K562 (cell line): ENCODE measurements around the gene RESF1. TPM values are rescaled to one million over a fixed set of nuclear protein-coding genes. Genes with fewer than 3 reads are reported as not detected.

Source experiments
- ATAC-seq: fragments of 200-7000 bp; cut with Tn5 transposase; 3 replicates; pipeline ENCODE4 v1.9.1; 2020; ENCODE audit warnings: moderate library complexity
- BruUV-seq: library from RNA; stranded (reverse); fragments of 400-500 nt; replicated peaks from 2 replicates; lab custom pipeline; 2021; lab: Mats Ljungman, UMichigan
- CTCF ChIA-PET: fragments of 300-600 bp; formaldehyde crosslinking; extraction: SDS; loops from one replicate; lab custom pipeline; 2021; ENCODE audit warnings: low intra/inter-chr PET ratio; lab: Yijun Ruan, JAX
- POLR2A ChIA-PET: fragments of 300-600, 350-650 bp; sonication (Branson Sonifier 250); formaldehyde crosslinking; extraction: SDS; loops from one replicate; lab custom pipeline; 2021; ENCODE audit warnings: antibody characterized with exemption, inconsistent platforms; lab: Yijun Ruan, JAX
- DNase-seq, 4 experiments: peaks; one replicate each; pipeline versions ENCODE4 v3.0.0 to v3.0.0-alpha.2; 2011 to 2018; ENCODE audit warnings: low spot score in 3 of 4, mixed read lengths in 3 of 4; ENCODE audit errors: extremely low read depth in 1 of 4
- FAIRE-seq: peaks from 2 replicates; lab custom pipeline; 2011; peaks lifted over from hg19 to GRCh38; lab: Jason Lieb, UNC
- H2AFZ ChIP-seq: 2 replicates; pipeline ENCODE4 v1.6.0; 2011; ENCODE audit warnings: low read depth, low read length, control low read depth, inconsistent platforms
- H3K27ac ChIP-seq: fragments of 200-600 bp; 3 replicates; pipeline ENCODE4 v1.8.0; 2011; ENCODE audit warnings: low read depth, mild to moderate bottlenecking, control low read depth, inconsistent platforms, low read length, moderate library complexity, mixed read lengths; ENCODE audit errors: extremely low read depth
- H3K27me3 ChIP-seq, 2 experiments: fragments of 300-600 bp in 1 of 2; 2 replicates in 1 of 2; 3 replicates in 1 of 2; pipeline versions ENCODE4 v1.6.0 to v1.8.0; 2011; ENCODE audit warnings: inconsistent platforms in 2 of 2, low read length in 2 of 2, mild to moderate bottlenecking in 1 of 2, mixed read lengths in 1 of 2, moderate library complexity in 1 of 2; ENCODE audit not compliant: control insufficient read depth in 2 of 2, insufficient read depth in 2 of 2
- H3K36me3 ChIP-seq: fragments of 300-600 bp; 3 replicates; pipeline ENCODE4 v1.8.0; 2011; ENCODE audit warnings: mild to moderate bottlenecking, low read length, inconsistent platforms; ENCODE audit not compliant: control insufficient read depth, insufficient read depth
- H3K4me1 ChIP-seq, 2 experiments: fragments of 200-600 bp in 1 of 2; replicated peaks in 1 of 2; 2 replicates in 1 of 2; 3 replicates in 1 of 2; pipeline versions ENCODE4 v1.5.1 to v1.8.0; 2011; ENCODE audit warnings: inconsistent platforms in 2 of 2, low read length in 2 of 2, mild to moderate bottlenecking in 1 of 2, mixed read lengths in 1 of 2, moderate library complexity in 1 of 2; ENCODE audit not compliant: control insufficient read depth in 2 of 2, insufficient read depth in 2 of 2
- H3K4me2 ChIP-seq: 2 replicates; pipeline ENCODE4 v1.6.1; 2011; ENCODE audit warnings: low read length, control low read depth, inconsistent platforms, mixed read lengths; ENCODE audit not compliant: insufficient read depth
- H3K4me3 ChIP-seq: fragments of 200-600 bp; sonication (generic), shearing (Covaris generic); 2 replicates; pipeline ENCODE4 v1.5.1; 2016; ENCODE audit warnings: control low read depth, inconsistent platforms
- H3K79me2 ChIP-seq: fragments of 200-600 bp; 3 replicates; pipeline ENCODE4 v1.8.0; 2011; ENCODE audit warnings: low read length, inconsistent platforms; ENCODE audit not compliant: control insufficient read depth, insufficient read depth
- H3K9ac ChIP-seq, 2 experiments: 2 replicates each; pipeline versions ENCODE4 v1.6.0 to v1.6.1; 2011; ENCODE audit warnings: low read depth in 2 of 2, low read length in 2 of 2, control low read depth in 1 of 2, inconsistent platforms in 1 of 2, mild to moderate bottlenecking in 1 of 2, mixed read lengths in 1 of 2; ENCODE audit not compliant: insufficient read depth in 1 of 2
- H3K9me1 ChIP-seq: one replicate; pipeline ENCODE4 v1.6.0; 2011; ENCODE audit warnings: inconsistent platforms, mild to moderate bottlenecking, low read length, moderate library complexity; ENCODE audit not compliant: control insufficient read depth, insufficient read depth
- H3K9me3 ChIP-seq: replicated peaks from 2 replicates; pipeline ENCODE4 v1.5.1; 2011; ENCODE audit warnings: low read depth, low read length, inconsistent platforms; ENCODE audit not compliant: control insufficient read depth, insufficient read depth
- H4K20me1 ChIP-seq: replicated peaks from 2 replicates; pipeline ENCODE4 v1.6.1; 2011; ENCODE audit warnings: low read length, inconsistent platforms, mixed read lengths; ENCODE audit not compliant: control insufficient read depth, insufficient read depth
- KDM4B ChIP-seq, 2 experiments: fragments of 450-650 bp in 1 of 2; sonication (generic) in 1 of 2; IDR thresholded peaks; 2 replicates each; pipeline ENCODE4 v1.6.1; 2016 to 2017; ENCODE audit warnings: borderline replicate concordance in 2 of 2, antibody characterized with exemption in 1 of 2, low read depth in 1 of 2, mild to moderate bottlenecking in 1 of 2
- MTA1 ChIP-seq: fragments of 450-650 bp; IDR thresholded peaks from 2 replicates; pipeline ENCODE4 v1.6.1; 2017; ENCODE audit warnings: borderline replicate concordance
- NFRKB ChIP-seq: fragments of 450-650 bp; IDR thresholded peaks from 2 replicates; pipeline ENCODE4 v1.6.1; 2016; ENCODE audit warnings: low read depth
- NONO ChIP-seq, 2 experiments: fragments of 200-400 bp in 1 of 2; fragments of 450-650 bp in 1 of 2; formaldehyde crosslinking in 1 of 2; IDR thresholded peaks; 2 replicates each; pipeline ENCODE4 v1.6.1; 2017; ENCODE audit warnings: low read depth in 2 of 2, mild to moderate bottlenecking in 2 of 2, moderate library complexity in 2 of 2, low read length in 1 of 2
- PHF21A ChIP-seq: fragments of 450-650 bp; IDR thresholded peaks from 2 replicates; pipeline ENCODE4 v1.6.1; 2017; ENCODE audit warnings: low read depth, borderline replicate concordance
- TAF7 ChIP-seq: fragments of 450-650 bp; IDR thresholded peaks from 2 replicates; pipeline ENCODE4 v1.6.1; 2016; ENCODE audit warnings: missing genetic modification characterization, missing compliant biosample characterization
- ZFP1 ChIP-seq: fragments of 450-650 bp; formaldehyde crosslinking; IDR thresholded peaks from 2 replicates; pipeline ENCODE4 v1.4.0; 2020; ENCODE audit warnings: mild to moderate bottlenecking, mixed read lengths
- ZNF217 ChIP-seq: sonication (generic); formaldehyde crosslinking; IDR thresholded peaks from 2 replicates; pipeline ENCODE4 v1.8.0; 2022; ENCODE audit warnings: mild to moderate bottlenecking, missing genetic modification reagents
- WGBS: fragments of 100-300 bp; shearing (Covaris generic); methylation state at CpG from one replicate; pipeline ENCODE4 v1.1.6; 2016; ENCODE audit warnings: low coverage, mixed read lengths; ENCODE audit not compliant: insufficient coverage; ENCODE audit errors: missing lambda C conversion rate; 5-methylcytosine and 5-hydroxymethylcytosine counted together
- in situ Hi-C: fragments of 300-500 bp; cut with MboI; formaldehyde crosslinking; loops from 4 replicates; pipeline ENCODE4 v1.15.0; 2018; ENCODE audit warnings: inconsistent platforms, mixed read lengths
- intact Hi-C: fragments of 100-400 bp; cut with micrococcal nuclease; formaldehyde crosslinking; loops from 2 replicates; pipeline ENCODE4 v1.14.2; 2022
- polyA plus RNA-seq, 8 experiments: library from polyadenylated mRNA; depleted of rRNA in 4 of 8; stranded (reverse) in 5 of 8; unstranded in 3 of 8; fragments of >200 nt; fragmentation: Nextera tagmentation in 2 of 8; fragmentation: Illumina TruSeq in 1 of 8; extraction: Ambion mirVana in 2 of 8; extraction: Trizol in 1 of 8; gene quantifications; 2 replicates each; pipeline versions ENCODE4 v1.2.1 to v1.2.3, GENCODE V29; 2011 to 2014; ENCODE audit warnings: inconsistent platforms in 1 of 8, missing spikeins in 1 of 8
- total RNA-seq, 7 experiments: library from RNA; depleted of rRNA in 6 of 7; stranded (reverse); fragments of >200 nt in 6 of 7; fragmentation: Illumina TruSeq in 2 of 7; extraction: Trizol in 2 of 7; gene quantifications; 2 replicates each; pipeline versions ENCODE4 v1.2.1 to v1.2.3, GENCODE V29; 2011 to 2021; ENCODE audit warnings: low replicate concordance in 1 of 7
- TF ChIP-seq, protein P1 (sequence below): fragments of 450-650 bp; IDR thresholded peaks from 2 replicates; pipeline ENCODE4 v1.7.0; 2016; ENCODE audit warnings: borderline replicate concordance
- TF ChIP-seq, protein P2 (sequence below): fragments of 250-450 bp; sonication (Bioruptor Pico); IDR thresholded peaks from 2 replicates; pipeline ENCODE4 v1.5.1; 2021; ENCODE audit warnings: mild to moderate bottlenecking
- TF ChIP-seq, protein P3 (sequence below): fragments of 150-350 bp; IDR thresholded peaks from 2 replicates; pipeline ENCODE4 v1.6.1; 2014; ENCODE audit warnings: low read depth, mild to moderate bottlenecking, low read length, borderline replicate concordance
- TF ChIP-seq, protein P4 (sequence below): fragments of 450-650 bp; IDR thresholded peaks from 2 replicates; pipeline ENCODE4 v1.6.1; 2016; ENCODE audit warnings: missing biosample characterization, missing genetic modification characterization

The RESF1 gene
- total and polyA plus RNA-seq, 9 of the 15 experiments (the other 6 are each of a cell fraction or from before 2014, with no cell fraction given): 21.5 to 121 (median 53.6) TPM

DNA sequence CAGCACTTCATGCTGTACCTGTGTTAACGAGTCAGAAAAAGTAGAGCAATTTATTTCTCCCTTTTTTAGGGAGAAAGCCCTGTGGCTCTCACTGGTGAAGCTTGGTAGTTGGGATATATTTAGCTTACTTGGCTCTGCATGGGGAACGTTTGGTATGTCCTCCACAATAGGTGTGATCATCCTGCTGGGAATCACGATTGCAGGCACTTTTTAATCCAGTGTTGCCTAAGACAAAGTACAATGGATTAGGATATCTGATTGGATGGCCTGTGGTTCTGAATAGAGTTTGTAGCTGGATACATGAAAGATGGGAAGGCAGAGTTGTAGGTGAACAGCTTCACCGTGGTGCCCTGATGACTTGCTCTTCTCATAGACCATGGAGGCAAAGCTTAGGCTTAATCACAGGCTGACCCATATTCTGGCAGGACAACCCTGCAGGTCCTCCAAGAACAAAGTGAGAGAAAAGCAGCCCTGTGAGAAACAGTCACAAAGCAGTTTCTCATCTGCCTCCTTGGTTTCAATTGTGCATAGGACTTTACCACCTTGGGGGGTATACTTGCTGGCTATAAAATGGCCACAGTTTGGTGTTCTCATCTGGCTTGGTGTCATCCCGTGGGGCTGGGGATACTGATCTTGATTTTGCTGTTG lies 7.5 kb downstream of the RESF1 start:
- no peak for FAIRE-seq
- Histone ChIP-seq H3K4me3 (no peak overlapping the region), H3K36me3 (peaks cover 93% of the 10 kb centered on the region), H3K79me2 (peaks cover 96% of the 10 kb centered on the region), H2AFZ (no peak overlapping the region), H3K4me1 (peaks cover 3 to 13% of the 10 kb centered on the region in 2 experiments; a peak in 3 of 5 replicates), H3K27ac (no peak overlapping the region; the same call in 2 of the 3 replicates), H4K20me1 (no peaks in the 10 kb centered on the region), H3K9me3 (peaks cover 18% of the 10 kb centered on the region), H3K9me1 (no peaks in the 10 kb centered on the region), H3K4me2 (no peak overlapping the region), H3K27me3 (no peaks in the 10 kb centered on the region), H3K9ac (no peak overlapping the region)
- peak; percentile 33 for ATAC-seq
- DNase-seq: no peak
- POLR2A ChIA-PET: no interaction called here
- WGBS: 53% methylated on average over 5 of the region's 5 CpGs
- in situ Hi-C loops: no loop called here
- CTCF ChIA-PET: no interaction called here
- no TSS peak for BruUV-seq
- intact Hi-C loops: loop anchor here (10.0 kb wide), 1 partner anchor 312 kb away; the partner anchor contains the start of gene ETFBKMT
- TF ChIP-seq TAF7 (tag) (no peak), PHF21A (no peak), NFRKB (no peak), NONO (IDR thresholded peaks at IDR 0.05; ENCODE audit: low read depth in 2 of 2, low read length in 1 of 2) (no peak), ZNF217 (CRISPR knock-in tag) (no peak), KDM4B (IDR thresholded peaks at IDR 0.05; ENCODE audit: borderline replicate concordance in 2 of 2, low read depth in 1 of 2) (no peak), ZFP1 (CRISPR knock-in tag) (no peak), MTA1 (no peak)
- TF ChIP-seq, protein P1, sequence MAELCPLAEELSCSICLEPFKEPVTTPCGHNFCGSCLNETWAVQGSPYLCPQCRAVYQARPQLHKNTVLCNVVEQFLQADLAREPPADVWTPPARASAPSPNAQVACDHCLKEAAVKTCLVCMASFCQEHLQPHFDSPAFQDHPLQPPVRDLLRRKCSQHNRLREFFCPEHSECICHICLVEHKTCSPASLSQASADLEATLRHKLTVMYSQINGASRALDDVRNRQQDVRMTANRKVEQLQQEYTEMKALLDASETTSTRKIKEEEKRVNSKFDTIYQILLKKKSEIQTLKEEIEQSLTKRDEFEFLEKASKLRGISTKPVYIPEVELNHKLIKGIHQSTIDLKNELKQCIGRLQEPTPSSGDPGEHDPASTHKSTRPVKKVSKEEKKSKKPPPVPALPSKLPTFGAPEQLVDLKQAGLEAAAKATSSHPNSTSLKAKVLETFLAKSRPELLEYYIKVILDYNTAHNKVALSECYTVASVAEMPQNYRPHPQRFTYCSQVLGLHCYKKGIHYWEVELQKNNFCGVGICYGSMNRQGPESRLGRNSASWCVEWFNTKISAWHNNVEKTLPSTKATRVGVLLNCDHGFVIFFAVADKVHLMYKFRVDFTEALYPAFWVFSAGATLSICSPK: no peak
- TF ChIP-seq, protein P2, sequence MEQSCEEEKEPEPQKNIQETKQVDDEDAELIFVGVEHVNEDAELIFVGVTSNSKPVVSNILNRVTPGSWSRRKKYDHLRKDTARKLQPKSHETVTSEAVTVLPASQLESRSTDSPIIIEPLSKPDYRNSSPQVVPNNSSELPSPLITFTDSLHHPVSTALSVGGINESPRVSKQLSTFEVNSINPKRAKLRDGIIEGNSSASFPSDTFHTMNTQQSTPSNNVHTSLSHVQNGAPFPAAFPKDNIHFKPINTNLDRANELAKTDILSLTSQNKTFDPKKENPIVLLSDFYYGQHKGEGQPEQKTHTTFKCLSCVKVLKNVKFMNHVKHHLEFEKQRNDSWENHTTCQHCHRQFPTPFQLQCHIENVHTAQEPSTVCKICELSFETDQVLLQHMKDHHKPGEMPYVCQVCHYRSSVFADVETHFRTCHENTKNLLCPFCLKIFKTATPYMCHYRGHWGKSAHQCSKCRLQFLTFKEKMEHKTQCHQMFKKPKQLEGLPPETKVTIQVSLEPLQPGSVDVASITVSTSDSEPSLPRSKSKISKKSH (CRISPR knock-in tag): no peak
- TF ChIP-seq, protein P3, sequence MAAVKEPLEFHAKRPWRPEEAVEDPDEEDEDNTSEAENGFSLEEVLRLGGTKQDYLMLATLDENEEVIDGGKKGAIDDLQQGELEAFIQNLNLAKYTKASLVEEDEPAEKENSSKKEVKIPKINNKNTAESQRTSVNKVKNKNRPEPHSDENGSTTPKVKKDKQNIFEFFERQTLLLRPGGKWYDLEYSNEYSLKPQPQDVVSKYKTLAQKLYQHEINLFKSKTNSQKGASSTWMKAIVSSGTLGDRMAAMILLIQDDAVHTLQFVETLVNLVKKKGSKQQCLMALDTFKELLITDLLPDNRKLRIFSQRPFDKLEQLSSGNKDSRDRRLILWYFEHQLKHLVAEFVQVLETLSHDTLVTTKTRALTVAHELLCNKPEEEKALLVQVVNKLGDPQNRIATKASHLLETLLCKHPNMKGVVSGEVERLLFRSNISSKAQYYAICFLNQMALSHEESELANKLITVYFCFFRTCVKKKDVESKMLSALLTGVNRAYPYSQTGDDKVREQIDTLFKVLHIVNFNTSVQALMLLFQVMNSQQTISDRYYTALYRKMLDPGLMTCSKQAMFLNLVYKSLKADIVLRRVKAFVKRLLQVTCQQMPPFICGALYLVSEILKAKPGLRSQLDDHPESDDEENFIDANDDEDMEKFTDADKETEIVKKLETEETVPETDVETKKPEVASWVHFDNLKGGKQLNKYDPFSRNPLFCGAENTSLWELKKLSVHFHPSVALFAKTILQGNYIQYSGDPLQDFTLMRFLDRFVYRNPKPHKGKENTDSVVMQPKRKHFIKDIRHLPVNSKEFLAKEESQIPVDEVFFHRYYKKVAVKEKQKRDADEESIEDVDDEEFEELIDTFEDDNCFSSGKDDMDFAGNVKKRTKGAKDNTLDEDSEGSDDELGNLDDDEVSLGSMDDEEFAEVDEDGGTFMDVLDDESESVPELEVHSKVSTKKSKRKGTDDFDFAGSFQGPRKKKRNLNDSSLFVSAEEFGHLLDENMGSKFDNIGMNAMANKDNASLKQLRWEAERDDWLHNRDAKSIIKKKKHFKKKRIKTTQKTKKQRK: no peak
- TF ChIP-seq, protein P4, sequence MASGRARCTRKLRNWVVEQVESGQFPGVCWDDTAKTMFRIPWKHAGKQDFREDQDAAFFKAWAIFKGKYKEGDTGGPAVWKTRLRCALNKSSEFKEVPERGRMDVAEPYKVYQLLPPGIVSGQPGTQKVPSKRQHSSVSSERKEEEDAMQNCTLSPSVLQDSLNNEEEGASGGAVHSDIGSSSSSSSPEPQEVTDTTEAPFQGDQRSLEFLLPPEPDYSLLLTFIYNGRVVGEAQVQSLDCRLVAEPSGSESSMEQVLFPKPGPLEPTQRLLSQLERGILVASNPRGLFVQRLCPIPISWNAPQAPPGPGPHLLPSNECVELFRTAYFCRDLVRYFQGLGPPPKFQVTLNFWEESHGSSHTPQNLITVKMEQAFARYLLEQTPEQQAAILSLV (tag): no peak
